ENCODE measurements around the gene STRADA. TPM values are rescaled to one million over a fixed set of nuclear protein-coding genes. Genes with fewer than 3 reads are reported as not detected.

STRADA gene
- total and polyA plus RNA-seq, 2 of the 8 experiments (the other 6 are each of a cell fraction or from before 2014, with no cell fraction given): 35.6 to 43.3 TPM

- H2BK15ac ChIP-seq (ENCODE audit: low read length): no peak overlapping the region
- ChIA-PET POLR2A (ENCODE audit: partially characterized antibody) (interaction anchor here (0.8 to 1.9 kb wide), 3 partner anchors 10 to 108 kb away, joined by 3 to 7 read pairs (median 3); partner anchors contain the start of genes CCDC47 and DDX42), CTCF (ENCODE audit: partially characterized antibody) (interaction anchor here (0.6 to 7.0 kb wide), 3 partner anchors 9 to 880 kb away, joined by 3 to 65 read pairs (median 4); no protein-coding TSS in a partner anchor)
- H3K27ac ChIP-seq (ENCODE audit: low read depth, low read length): no peak overlapping the region
- no peak overlapping the region for H3K14ac ChIP-seq (ENCODE audit: insufficient read length)
- H4K5ac ChIP-seq (ENCODE audit: insufficient read length, low read depth, low read length): no peak overlapping the region
- H3K4ac ChIP-seq (replicated peaks; ENCODE audit: insufficient read length, low read depth, low read length): no peak overlapping the region
- no peak overlapping the region for H3K56ac ChIP-seq (replicated peaks; ENCODE audit: insufficient read length, low read depth, low read length)
- DNase-seq (ENCODE audit: low read depth in 1 of 2, low spot score in 2 of 2): no peak
- peaks cover 4 to 9% of the 10 kb centered on the region in 2 experiments for H4K20me1 ChIP-seq (replicated peaks in 1 of 2; ENCODE audit: control insufficient read depth in 1 of 2, insufficient read depth in 2 of 2, low read length in 2 of 2)
- peaks cover 3 to 14% (median 7%) of the 10 kb centered on the region in 4 experiments; a peak in 5 of 7 replicates for H3K4me1 ChIP-seq (replicated peaks in 1 of 4; ENCODE audit: control insufficient read depth in 3 of 4, insufficient read depth in 4 of 4, low read length in 3 of 4)
- no peak overlapping the region for H3K9ac ChIP-seq (replicated peaks in 1 of 4; ENCODE audit: extremely low read depth in 1 of 4, low read depth in 3 of 4, low read length in 3 of 4)
- no peak overlapping the region for H4K8ac ChIP-seq (ENCODE audit: extremely low read depth, insufficient read depth, low read length)
- no peak overlapping the region for H2BK20ac ChIP-seq (ENCODE audit: low read length)
- no peak for FAIRE-seq
- no peak overlapping the region for H3K18ac ChIP-seq (ENCODE audit: extremely low read depth, low read length)
- no peak overlapping the region for H3K23ac ChIP-seq (ENCODE audit: insufficient read length)
- H3K27me3 ChIP-seq (replicated peaks in 1 of 4; ENCODE audit: control insufficient read depth in 3 of 4, extremely low read depth in 1 of 4, insufficient read depth in 3 of 4, low read length in 3 of 4): peaks cover 0 to 5% (median 0%) of the 10 kb centered on the region in 4 experiments; a peak in 3 of 7 replicates
- no peak overlapping the region for H2BK120ac ChIP-seq (replicated peaks; ENCODE audit: low read depth, low read length)
- H3K4me3 ChIP-seq (ENCODE audit: extremely low read depth in 1 of 4, insufficient read depth in 2 of 4, low read depth in 3 of 4, low read length in 4 of 4): no peak overlapping the region
- H2BK5ac ChIP-seq (ENCODE audit: low read depth, low read length): no peak overlapping the region
- 0 out of 2 replicates have a peak, but pooled peaks cover 3% of the 10 kb centered on the region for H3K79me1 ChIP-seq (ENCODE audit: low read depth, low read length)
- WGBS, 2 experiments (ENCODE audit: extremely low coverage in 1 of 2, insufficient coverage in 1 of 2, insufficient read length in 1 of 2, insufficient replicate concordance in 2 of 2, low coverage in 1 of 2, low lambda C conversion rate in 2 of 2, missing lambda C conversion rate in 1 of 2): 93% methylated on average over 3 of the region's 3 CpGs; no CpG with 5 or more reads in 1 of the 2 experiments
- no peaks in the 10 kb centered on the region; a peak in 1 of 4 replicates for H3K79me2 ChIP-seq (ENCODE audit: control insufficient read depth in 1 of 2, insufficient read depth in 2 of 2, low read length in 2 of 2)
- peaks cover 6% of the 10 kb centered on the region; the same call in 1 of the 2 replicates for H3K23me2 ChIP-seq (ENCODE audit: low read depth, low read length)
- H2AK5ac ChIP-seq (ENCODE audit: low read depth, low read length): no peak overlapping the region
- no peak overlapping the region for H4K91ac ChIP-seq (replicated peaks; ENCODE audit: insufficient read length, low read length)
- no peak overlapping the region for H2BK12ac ChIP-seq (ENCODE audit: low read depth, low read length)
- H3K9me3 ChIP-seq (ENCODE audit: insufficient read depth in 2 of 2, low read depth in 1 of 2, low read length in 1 of 2): no peaks in the 10 kb centered on the region
- H2AFZ ChIP-seq (ENCODE audit: low read length): no peak overlapping the region
- H3K36me3 ChIP-seq (ENCODE audit: control insufficient read depth in 2 of 4, insufficient read depth in 4 of 4, low read length in 3 of 4): peaks cover 2 to 18% (median 8%) of the 10 kb centered on the region in 4 experiments; a peak in 5 of 8 replicates
- H3K4me2 ChIP-seq (ENCODE audit: insufficient read depth in 1 of 2, low read depth in 2 of 2, low read length in 2 of 2): no peak overlapping the region
- TF ChIP-seq BCL11A (IDR thresholded peaks at IDR 0.05; ENCODE audit: low read depth in 2 of 2, low read length in 2 of 2): no peak
- TF ChIP-seq EZH2 (IDR thresholded peaks at IDR 0.05; ENCODE audit: low read depth, low read length, severe bottlenecking): no peak
- no peak for TF ChIP-seq TCF12 (IDR thresholded peaks at IDR 0.05; ENCODE audit: low read depth, low read length)
- no peak for TF ChIP-seq USF2 (IDR thresholded peaks at IDR 0.05; ENCODE audit: low read length)
- TF ChIP-seq TBP (IDR thresholded peaks at IDR 0.05; ENCODE audit: low read depth, low read length): no peak
- no peak for TF ChIP-seq SIX5 (IDR thresholded peaks at IDR 0.05; ENCODE audit: low read depth, low read length)
- TF ChIP-seq NANOG (IDR thresholded peaks at IDR 0.05; ENCODE audit: insufficient read depth, low read depth, low read length, poor library complexity, severe bottlenecking): no peak
- TF ChIP-seq CBX5 (IDR thresholded peaks at IDR 0.05; ENCODE audit: low read depth, low read length): no peak
- no peak for TF ChIP-seq JUN (IDR thresholded peaks at IDR 0.05; ENCODE audit: low read depth, low read length)
- TF ChIP-seq RFX5 (IDR thresholded peaks at IDR 0.05; ENCODE audit: borderline replicate concordance, low read depth, low read length): no peak
- TF ChIP-seq CEBPB (IDR thresholded peaks at IDR 0.05; ENCODE audit: low read depth, low read length): no peak
- TF ChIP-seq YY1 (IDR thresholded peaks at IDR 0.05; ENCODE audit: low read depth, low read length): no peak
- no peak for TF ChIP-seq FOSL1 (IDR thresholded peaks at IDR 0.05; ENCODE audit: insufficient read depth, low read depth, low read length)
Observed at GRCh38 chr17:63705657-63706056, 35.9 kb downstream of the STRADA start.

Measured in H1 (cell line).